Upper lobe of right lung (tissue), 1 donor: Measurements from ENCODE around the gene PGS1. TPM values are rescaled to one million over a fixed set of nuclear protein-coding genes. Genes with fewer than 3 reads are reported as not detected.

Experiments used
- ATAC-seq: fragments of 200-7000 bp; cut with Tn5 transposase; one replicate; pipeline ENCODE4 v1.9.1; 2020; ENCODE audit warnings: mild to moderate bottlenecking, moderate library complexity
- DNase-seq: peaks from one replicate; pipeline ENCODE4 v3.0.0-alpha.2; 2020
- H3K27ac ChIP-seq: fragments of 200-600 bp; one replicate; pipeline ENCODE4 v1.8.0; 2022
- H3K27me3 ChIP-seq: fragments of 200-600 bp; one replicate; pipeline ENCODE4 v1.8.0; 2022; ENCODE audit warnings: mild to moderate bottlenecking
- H3K36me3 ChIP-seq: fragments of 200-600 bp; one replicate; pipeline ENCODE4 v1.8.0; 2022
- H3K4me1 ChIP-seq: fragments of 200-600 bp; one replicate; pipeline ENCODE4 v1.8.0; 2022
- H3K4me3 ChIP-seq: fragments of 200-600 bp; one replicate; pipeline ENCODE4 v1.8.0; 2022; ENCODE audit warnings: mild to moderate bottlenecking
- H3K9me3 ChIP-seq: fragments of 200-600 bp; one replicate; pipeline ENCODE4 v1.8.0; 2022
- CTCF ChIP-seq: fragments of 200-600 bp; IDR thresholded peaks from one replicate; pipeline ENCODE4 v1.8.0; 2022; ENCODE audit warnings: antibody characterized with exemption
- intact Hi-C: fragments of 100-400 bp; cut with DNase I; formaldehyde crosslinking; loops from one replicate; pipeline ENCODE4 v1.11.0; 2022
- total RNA-seq: library from RNA; stranded (reverse); fragmentation: NEBNext Ultra II Directional; extraction: Animal tissue kit (Norgen Biotek cat#: 25700); gene quantifications from one replicate; pipeline ENCODE4 v1.2.1, GENCODE V29; 2021
- donor health status: DM: no; HTN: yes; CAD: no; lungs with severe emphysema.

Gene PGS1
- total RNA-seq, 1 donor from 2014 or later: 95.5 TPM

GRCh38 chr17:78421534-78422266 lies 43.3 kb downstream of the PGS1 start:
- Histone ChIP-seq H3K9me3 (no peaks in the 10 kb centered on the region), H3K36me3 (peaks cover 62% of the 10 kb centered on the region), H3K4me1 (peaks cover 54% of the 10 kb centered on the region), H3K27me3 (no peaks in the 10 kb centered on the region), H3K4me3 (no peak overlapping the region), H3K27ac (no peak overlapping the region)
- peak; percentile 85 for ATAC-seq
- TF ChIP-seq CTCF: peak; percentile 99
- DNase-seq: peak; percentile 89
- intact Hi-C loops: loop anchor here (5.0 kb wide), 2 partner anchors 59 to 134 kb away; partner anchors contain the start of gene SOCS3

DNA sequence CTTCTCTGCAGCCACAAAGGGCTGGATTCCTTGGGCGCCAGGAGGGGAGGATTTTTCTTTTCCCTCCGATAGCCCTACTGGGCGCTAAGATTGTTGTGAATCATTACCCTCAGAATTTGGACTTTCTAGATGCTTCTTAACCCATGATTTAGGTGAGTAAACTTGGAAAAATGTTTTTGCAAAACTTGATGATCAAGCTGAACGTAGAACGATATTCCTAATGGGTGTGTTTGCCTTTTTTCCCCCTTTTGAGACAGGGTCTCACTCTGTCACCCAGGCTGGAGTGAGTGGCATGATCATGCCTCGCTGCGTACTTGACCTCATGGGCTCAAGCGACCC lies 43.8 kb downstream of the PGS1 start:
- Histone ChIP-seq H3K4me3 (no peak overlapping the region), H3K36me3 (peaks cover 68% of the 10 kb centered on the region), H3K9me3 (no peaks in the 10 kb centered on the region), H3K27me3 (no peaks in the 10 kb centered on the region), H3K4me1 (peaks cover 48% of the 10 kb centered on the region), H3K27ac (no peak overlapping the region)
- ATAC-seq (no peak), DNase-seq (no peak)
- TF ChIP-seq CTCF: no peak
- intact Hi-C loops: loop anchor here (5.0 kb wide), 2 partner anchors 60 to 135 kb away; partner anchors contain the start of gene SOCS3

- Histone ChIP-seq H3K9me3 (no peaks in the 10 kb centered on the region), H3K27me3 (no peaks in the 10 kb centered on the region), H3K4me3 (no peak overlapping the region), H3K27ac (peak overlapping the region; percentile 11), H3K4me1 (peaks cover 42% of the 10 kb centered on the region), H3K36me3 (peaks cover 74% of the 10 kb centered on the region)
- no peak for DNase-seq
- ATAC-seq: peak; percentile 4
- TF ChIP-seq CTCF: no peak
- intact Hi-C loops: loop anchor here (5.0 kb wide), 2 partner anchors 61 to 136 kb away; partner anchors contain the start of gene SOCS3
These were observed 44.6 kb downstream of the PGS1 start for GRCh38 chr17:78422872-78423588.

DNA sequence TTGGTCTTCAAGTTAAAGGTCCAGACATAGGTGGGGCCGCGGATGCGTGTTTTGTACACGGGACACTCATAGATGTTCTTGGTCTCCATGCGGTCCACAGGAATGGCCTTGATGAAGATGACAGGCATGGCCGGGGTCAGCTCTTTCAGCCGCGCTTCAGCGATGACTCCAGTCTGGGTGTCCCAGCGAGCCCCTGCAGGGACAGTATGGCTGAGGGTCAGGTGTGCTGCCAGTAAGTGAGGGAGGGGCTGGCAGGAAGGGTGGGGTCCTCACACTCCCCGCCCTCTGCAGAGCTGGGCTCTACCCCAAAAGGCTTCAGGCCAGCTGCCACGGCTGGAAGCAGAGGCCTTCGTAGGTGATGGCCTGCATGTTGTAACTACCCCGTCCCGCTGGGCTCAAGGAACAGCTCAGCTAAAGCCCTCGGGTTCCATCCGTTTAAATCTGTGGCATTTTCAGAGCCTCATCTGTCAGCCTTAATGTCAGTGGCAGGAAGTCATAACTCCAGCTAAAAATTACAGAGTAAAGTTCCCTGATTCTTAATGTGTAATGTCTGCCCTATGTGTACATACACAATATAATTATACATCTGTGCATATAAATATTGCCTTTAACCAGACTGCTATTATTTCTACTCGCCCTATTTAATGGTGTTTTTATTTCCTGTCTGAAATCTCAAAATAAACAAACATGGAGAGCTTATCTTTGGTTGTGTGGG lies 45.7 kb downstream of the PGS1 start:
- DNase-seq (no peak), ATAC-seq (no peak)
- intact Hi-C loops: loop anchor here (5.0 kb wide), 2 partner anchors 62 to 137 kb away; partner anchors contain the start of gene SOCS3
- Histone ChIP-seq H3K4me3 (no peak overlapping the region), H3K36me3 (peaks cover 76% of the 10 kb centered on the region), H3K9me3 (no peaks in the 10 kb centered on the region), H3K27ac (peak overlapping the region; percentile 11), H3K27me3 (no peaks in the 10 kb centered on the region), H3K4me1 (peaks cover 40% of the 10 kb centered on the region)
- TF ChIP-seq CTCF: no peak

GRCh38 chr17:78425429-78425828 lies 47.0 kb downstream of the PGS1 start:
- Histone ChIP-seq H3K4me1 (peaks cover 27% of the 10 kb centered on the region), H3K27ac (peak overlapping the region; percentile 4), H3K4me3 (no peak overlapping the region), H3K9me3 (no peaks in the 10 kb centered on the region), H3K36me3 (peaks cover 75% of the 10 kb centered on the region), H3K27me3 (no peaks in the 10 kb centered on the region)
- ATAC-seq (peak; percentile 46), DNase-seq (peak; percentile 82)
- intact Hi-C loops: no loop called here
- no peak for TF ChIP-seq CTCF
